Naive thymus-derived CD4-positive, alpha-beta T cell (primary cell): ENCODE measurements around the gene A1CF. TPM values are rescaled to one million over a fixed set of nuclear protein-coding genes. Genes with fewer than 3 reads are reported as not detected.
"Not testable (repeated sequence)": the region's sequence is repeated elsewhere in the genome, so short reads cannot be mapped to it uniquely, and the experiment has no call there.

Experiments used
- ATAC-seq: fragments of 150-1000 bp; cut with Tn5 transposase; 2 replicates; pipeline ENCODE4 v1.10.0; 2021; ENCODE audit warnings: mild to moderate bottlenecking, moderate library complexity
- CTCF ChIA-PET: fragments of 350-600 bp; sonication (Branson Sonifier 250); formaldehyde crosslinking; loops from one replicate; lab custom pipeline; 2021; ENCODE audit warnings: antibody characterized with exemption; lab: Charles Lee
- POLR2A ChIA-PET: fragments of 350-600 bp; sonication (Branson Sonifier 250); formaldehyde crosslinking; loops from one replicate; lab custom pipeline; 2021; ENCODE audit warnings: antibody characterized with exemption, inconsistent platforms; lab: Charles Lee
- DNase-seq, 9 donors: peaks; one replicate each; pipeline versions ENCODE4 v3.0.0 to v3.0.0-alpha.2; 2020 to 2022; ENCODE audit warnings: mixed read lengths in 1 of 9
- H3K27ac ChIP-seq: one replicate; pipeline ENCODE4 v1.7.0; 2013; ENCODE audit warnings: mild to moderate bottlenecking, low read depth, low read length, moderate library complexity
- H3K27me3 ChIP-seq, 2 donors: one replicate each; pipeline ENCODE4 v1.7.0; 2013; ENCODE audit warnings: low read length in 2 of 2, mild to moderate bottlenecking in 2 of 2, moderate library complexity in 2 of 2; ENCODE audit not compliant: control insufficient read depth in 2 of 2, insufficient read depth in 2 of 2
- H3K36me3 ChIP-seq, 3 experiments: 1 replicate in 2 of 3; 2 replicates in 1 of 3; pipeline ENCODE4 v1.7.0; 2013; ENCODE audit warnings: low read length in 3 of 3, mild to moderate bottlenecking in 3 of 3, moderate library complexity in 1 of 3; ENCODE audit not compliant: insufficient read depth in 3 of 3, control insufficient read depth in 2 of 3
- H3K4me1 ChIP-seq, 2 donors: one replicate each; pipeline ENCODE4 v1.7.0; 2013; ENCODE audit warnings: low read length in 2 of 2, mild to moderate bottlenecking in 2 of 2, moderate library complexity in 1 of 2; ENCODE audit not compliant: control insufficient read depth in 2 of 2, insufficient read depth in 2 of 2
- H3K4me3 ChIP-seq: 2 replicates; pipeline ENCODE4 v1.7.0; 2013; ENCODE audit warnings: mild to moderate bottlenecking, low read length
- H3K9me3 ChIP-seq, 3 experiments: 1 replicate in 2 of 3; 2 replicates in 1 of 3; pipeline ENCODE4 v1.7.0; 2013; ENCODE audit warnings: low read length in 3 of 3; ENCODE audit not compliant: control insufficient read depth in 2 of 3
- H3K27ac Mint-ChIP-seq, 9 donors: one replicate each; pipeline ENCODE4 v1.8.0; 2020 to 2022; ENCODE audit warnings: mixed read lengths in 9 of 9, mild to moderate bottlenecking in 8 of 9, moderate library complexity in 5 of 9, inconsistent platforms in 2 of 9
- H3K27me3 Mint-ChIP-seq, 5 donors: one replicate each; pipeline ENCODE4 v1.8.0; 2021 to 2022; ENCODE audit warnings: mixed read lengths in 5 of 5, mild to moderate bottlenecking in 1 of 5
- H3K36me3 Mint-ChIP-seq, 5 donors: one replicate each; pipeline ENCODE4 v1.8.0; 2020 to 2022; ENCODE audit warnings: mixed read lengths in 5 of 5, mild to moderate bottlenecking in 3 of 5, inconsistent platforms in 1 of 5
- H3K4me1 Mint-ChIP-seq, 7 donors: one replicate each; pipeline ENCODE4 v1.8.0; 2020 to 2022; ENCODE audit warnings: mixed read lengths in 7 of 7, mild to moderate bottlenecking in 3 of 7, inconsistent platforms in 1 of 7
- H3K4me3 Mint-ChIP-seq, 10 donors: one replicate each; pipeline ENCODE4 v1.8.0; 2020 to 2022; ENCODE audit warnings: mild to moderate bottlenecking in 10 of 10, mixed read lengths in 10 of 10, moderate library complexity in 6 of 10, inconsistent platforms in 2 of 10
- H3K9me3 Mint-ChIP-seq, 11 donors: one replicate each; pipeline ENCODE4 v1.8.0; 2020 to 2022; ENCODE audit warnings: mixed read lengths in 11 of 11, mild to moderate bottlenecking in 4 of 11, inconsistent platforms in 1 of 11, moderate library complexity in 1 of 11
- intact Hi-C, 2 donors: fragments of 100-400 bp; cut with micrococcal nuclease; formaldehyde crosslinking; loops; one replicate each; pipeline ENCODE4 v1.15.1; 2023
- polyA plus RNA-seq, 2 donors: library from polyadenylated mRNA; unstranded; fragments of 300-500 nt; fragmentation: Illumina TruSeq; gene quantifications; one replicate each; pipeline ENCODE4 v1.2.3, GENCODE V29; 2021
- total RNA-seq, 6 experiments: library from RNA in 5 of 6; stranded (reverse) in 5 of 6; gene quantifications; 1 replicate in 5 of 6; 2 replicates in 1 of 6; pipeline ENCODE4 v1.2.3 and lab custom pipeline; 2021 to 2026

The A1CF gene
- total and polyA plus RNA-seq, 7 experiments from 2014 or later, result not detected

DNA sequence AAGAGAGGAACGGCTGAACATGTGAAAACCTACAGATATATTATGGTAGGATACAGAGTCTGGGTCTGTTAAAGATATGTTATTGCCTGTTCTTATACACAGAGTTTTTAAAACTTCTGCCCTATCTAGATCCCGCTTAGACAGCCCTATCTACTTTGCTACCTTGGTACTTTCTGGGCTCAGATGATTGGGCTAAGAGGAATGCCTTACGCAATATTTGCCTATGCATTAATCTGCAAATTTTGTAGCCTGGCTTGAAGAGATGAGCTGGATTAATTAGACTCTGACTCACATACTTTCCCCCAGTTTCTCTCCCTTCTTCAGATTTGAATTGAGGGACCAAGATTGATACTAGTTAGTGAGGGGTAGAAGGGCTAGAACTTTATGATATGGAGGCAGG lies 33.6 kb upstream of the A1CF start:
- Mint-ChIP-seq H3K27me3 (peaks cover 0 to 22% (median 14%) of the 10 kb centered on the region in 5 donors), H3K4me1 (no peaks in the 10 kb centered on the region), H3K4me3 (no peak overlapping the region), H3K36me3 (peaks cover 0 to 3% (median 2%) of the 10 kb centered on the region in 5 donors), H3K9me3 (peaks cover 4 to 31% (median 9%) of the 10 kb centered on the region in 11 donors), H3K27ac (no peak overlapping the region)
- CTCF ChIA-PET, result no interaction called here
- Histone ChIP-seq H3K27me3 (peaks cover 0 to 3% of the 10 kb centered on the region in 2 donors), H3K36me3 (no peaks in the 10 kb centered on the region), H3K4me1 (no peaks in the 10 kb centered on the region), H3K4me3 (no peak overlapping the region), H3K9me3 (peaks cover 0 to 10% (median 0%) of the 10 kb centered on the region in 3 experiments), H3K27ac (no peak overlapping the region)
- intact Hi-C loops, result no loop called here
- POLR2A ChIA-PET, result no interaction called here
- DNase-seq (no peak), ATAC-seq (no peak)

DNA sequence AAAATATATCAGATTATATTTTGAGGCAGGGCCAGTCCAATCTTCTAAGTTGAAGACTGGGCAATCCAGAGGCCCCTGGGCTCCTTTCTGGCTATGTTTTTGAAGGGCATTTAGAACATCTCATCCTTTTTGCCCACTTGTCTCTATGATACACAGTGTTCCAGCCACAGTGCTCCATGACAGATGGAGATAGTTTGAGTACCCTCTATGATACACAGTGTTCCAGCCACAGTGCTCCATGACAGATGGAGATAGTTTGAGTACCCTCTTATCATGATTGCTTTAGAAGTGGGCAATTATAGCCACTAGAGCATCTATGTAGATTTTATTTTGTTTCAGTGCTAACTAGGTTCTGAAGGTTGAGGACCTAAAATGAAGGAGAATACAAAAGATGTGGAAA lies 33.1 kb upstream of the A1CF start:
- no peak overlapping the region for H3K4me3 Mint-ChIP-seq
- ATAC-seq (no peak), DNase-seq (no peak)
- H3K27me3 Mint-ChIP-seq, result peaks cover 0 to 25% (median 14%) of the 10 kb centered on the region in 5 donors
- Histone ChIP-seq H3K36me3 (no peaks in the 10 kb centered on the region), H3K9me3 (peaks cover 0 to 5% (median 0%) of the 10 kb centered on the region in 3 experiments), H3K27me3 (peaks cover 0 to 3% of the 10 kb centered on the region in 2 donors), H3K4me3 (no peak overlapping the region), H3K27ac (no peak overlapping the region), H3K4me1 (no peaks in the 10 kb centered on the region)
- H3K4me1 Mint-ChIP-seq, result no peaks in the 10 kb centered on the region
- intact Hi-C loops, result no loop called here
- H3K9me3 Mint-ChIP-seq, result peaks cover 0 to 26% (median 9%) of the 10 kb centered on the region in 11 donors
- no peak overlapping the region for H3K27ac Mint-ChIP-seq
- CTCF ChIA-PET, result no interaction called here
- H3K36me3 Mint-ChIP-seq, result no peaks in the 10 kb centered on the region
- POLR2A ChIA-PET, result no interaction called here

DNA sequence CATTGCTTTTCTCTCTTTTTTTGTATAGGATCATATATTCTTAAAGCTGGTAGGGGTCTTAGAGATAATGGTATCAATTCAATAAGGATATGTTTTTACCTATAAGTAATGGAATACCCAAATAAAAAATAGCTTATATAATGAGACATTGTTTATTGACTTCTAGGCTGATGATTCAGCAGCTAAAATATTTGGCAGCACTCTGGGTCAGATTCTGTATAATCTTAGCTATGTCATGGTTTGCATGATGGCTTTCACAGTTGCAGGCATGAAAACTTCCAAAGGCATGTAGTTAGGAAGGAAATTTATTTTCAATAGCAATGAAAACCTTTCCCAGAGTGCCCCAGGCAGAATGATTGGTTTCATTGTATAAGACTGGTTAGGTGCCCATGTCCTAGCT lies 32.1 kb upstream of the A1CF start:
- POLR2A ChIA-PET, result no interaction called here

DNA sequence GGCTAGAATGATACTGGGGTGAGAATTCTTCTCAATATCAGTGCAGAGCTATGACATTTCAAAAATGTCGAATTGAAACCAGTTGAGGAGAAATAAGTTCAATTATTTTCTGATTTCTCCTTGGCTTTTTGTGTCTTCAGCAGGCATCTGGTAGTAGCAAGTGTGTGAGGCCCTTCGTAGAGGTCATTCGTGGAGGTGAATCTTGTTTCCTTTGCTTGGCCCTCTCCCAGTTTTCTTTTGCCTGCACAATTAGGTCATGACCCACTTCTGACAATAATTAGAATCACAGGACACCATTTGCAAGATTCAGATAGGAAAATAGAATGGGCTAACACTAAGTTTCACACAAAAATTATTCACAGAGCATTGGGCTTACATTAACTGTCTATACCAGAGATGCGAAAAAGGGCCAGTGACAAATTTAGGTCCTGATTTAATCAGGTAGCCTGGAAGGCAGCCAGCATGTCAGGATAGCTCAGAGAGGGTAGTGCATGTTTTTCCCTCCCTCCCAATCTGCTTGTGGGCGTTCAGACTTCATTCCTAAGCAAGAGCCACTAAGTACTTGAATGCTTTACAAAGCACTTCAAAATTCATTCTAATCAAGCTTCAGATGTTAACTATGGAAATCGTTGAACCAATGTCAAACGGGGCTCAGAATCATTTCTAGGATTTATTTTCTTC lies 24.0 kb upstream of the A1CF start:
- Mint-ChIP-seq H3K4me3 (no peak overlapping the region), H3K4me1 (no peaks in the 10 kb centered on the region), H3K27ac (no peak overlapping the region), H3K36me3 (no peaks in the 10 kb centered on the region), H3K27me3 (peaks cover 0 to 12% (median 9%) of the 10 kb centered on the region in 5 donors), H3K9me3 (peaks cover 0 to 10% (median 2%) of the 10 kb centered on the region in 11 donors)
- H3K4me3 ChIP-seq, result no peak overlapping the region
- no peak overlapping the region for H3K27ac ChIP-seq
- ChIA-PET CTCF (no interaction called here), POLR2A (no interaction called here)
- intact Hi-C loops, result no loop called here
- no peaks in the 10 kb centered on the region for H3K9me3 ChIP-seq
- no peaks in the 10 kb centered on the region for H3K27me3 ChIP-seq
- DNase-seq (no peak), ATAC-seq (no peak)
- H3K4me1 ChIP-seq, result no peaks in the 10 kb centered on the region
- H3K36me3 ChIP-seq, result no peaks in the 10 kb centered on the region

More for the DNA sequence above, 32.1 kb upstream of the A1CF start:
- Mint-ChIP-seq H3K9me3 (peaks cover 0 to 16% (median 7%) of the 10 kb centered on the region in 11 donors), H3K27me3 (peaks cover 0 to 34% (median 14%) of the 10 kb centered on the region in 5 donors), H3K4me3 (no peak overlapping the region), H3K36me3 (no peaks in the 10 kb centered on the region), H3K4me1 (no peaks in the 10 kb centered on the region), H3K27ac (no peak overlapping the region)
- intact Hi-C loops, result no loop called here
- no peaks in the 10 kb centered on the region for H3K9me3 ChIP-seq
- CTCF ChIA-PET, result no interaction called here
- ATAC-seq, result no peak
- H3K4me1 ChIP-seq, result no peaks in the 10 kb centered on the region
- DNase-seq, result no peak
- H3K27me3 ChIP-seq, result peaks cover 0 to 3% of the 10 kb centered on the region in 2 donors
- no peak overlapping the region for H3K27ac ChIP-seq
- no peaks in the 10 kb centered on the region for H3K36me3 ChIP-seq
- no peak overlapping the region for H3K4me3 ChIP-seq

DNA sequence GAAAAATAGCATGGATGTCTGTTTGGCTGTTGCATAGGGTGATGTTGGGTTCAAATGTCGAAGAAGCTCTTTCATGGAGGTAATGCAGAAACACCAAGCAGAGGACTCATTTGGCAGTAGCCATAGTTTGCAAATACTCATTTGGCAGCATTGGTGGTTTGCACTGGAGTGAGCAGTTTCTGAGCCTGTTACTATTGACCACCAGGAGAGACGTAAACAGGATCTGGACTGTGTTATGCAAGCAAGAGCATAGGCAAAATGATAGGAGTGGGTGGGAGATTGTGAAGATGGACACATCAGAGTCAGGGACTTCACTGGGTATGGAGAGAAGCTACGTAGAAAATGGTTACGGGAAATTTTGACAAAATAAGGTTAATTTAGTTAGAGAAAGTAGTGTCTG lies 22.9 kb upstream of the A1CF start:
- POLR2A ChIA-PET, result no interaction called here
- Mint-ChIP-seq H3K36me3 (no peaks in the 10 kb centered on the region), H3K27me3 (peaks cover 0 to 12% (median 5%) of the 10 kb centered on the region in 5 donors), H3K4me3 (no peak overlapping the region), H3K4me1 (no peaks in the 10 kb centered on the region), H3K9me3 (peaks cover 0 to 7% (median 1%) of the 10 kb centered on the region in 11 donors), H3K27ac (no peak overlapping the region)
- intact Hi-C loops, result no loop called here
- Histone ChIP-seq H3K27ac (no peak overlapping the region), H3K27me3 (no peaks in the 10 kb centered on the region), H3K36me3 (no peaks in the 10 kb centered on the region), H3K9me3 (no peaks in the 10 kb centered on the region), H3K4me1 (no peaks in the 10 kb centered on the region), H3K4me3 (no peak overlapping the region)
- CTCF ChIA-PET, result no interaction called here
- ATAC-seq, result no peak
- no peak for DNase-seq

DNA sequence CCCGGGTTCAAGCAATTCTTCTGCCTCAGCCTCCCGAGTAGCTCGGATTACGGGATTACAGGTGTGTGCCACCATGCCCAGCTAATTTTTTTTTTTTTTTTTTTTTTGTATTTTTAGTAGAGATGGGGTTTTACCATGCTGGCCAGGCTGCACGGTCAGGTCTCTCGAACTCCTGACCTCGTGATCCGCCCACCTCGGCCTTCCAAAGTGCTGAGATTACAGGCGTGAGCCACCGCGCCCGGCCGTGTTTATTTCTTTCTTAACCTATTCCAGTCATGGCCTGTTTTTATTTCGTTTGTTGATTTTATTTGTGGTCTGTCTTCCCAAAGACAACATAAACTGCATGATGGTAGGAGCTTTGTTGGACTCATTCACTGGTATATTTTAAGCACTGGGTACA lies 20.4 kb upstream of the A1CF start:
- H3K36me3 Mint-ChIP-seq, H3K4me3 Mint-ChIP-seq, H3K9me3 Mint-ChIP-seq, H3K27ac Mint-ChIP-seq, ATAC-seq, H3K9me3 ChIP-seq, H3K27ac ChIP-seq, H3K4me3 ChIP-seq, H3K36me3 ChIP-seq, H3K27me3 ChIP-seq, H3K4me1 Mint-ChIP-seq, CTCF ChIA-PET, DNase-seq, intact Hi-C loops, H3K4me1 ChIP-seq, POLR2A ChIA-PET: not testable (repeated sequence)
- peaks cover 0 to 21% (median 8%) of the 10 kb centered on the region in 5 donors for H3K27me3 Mint-ChIP-seq

DNA sequence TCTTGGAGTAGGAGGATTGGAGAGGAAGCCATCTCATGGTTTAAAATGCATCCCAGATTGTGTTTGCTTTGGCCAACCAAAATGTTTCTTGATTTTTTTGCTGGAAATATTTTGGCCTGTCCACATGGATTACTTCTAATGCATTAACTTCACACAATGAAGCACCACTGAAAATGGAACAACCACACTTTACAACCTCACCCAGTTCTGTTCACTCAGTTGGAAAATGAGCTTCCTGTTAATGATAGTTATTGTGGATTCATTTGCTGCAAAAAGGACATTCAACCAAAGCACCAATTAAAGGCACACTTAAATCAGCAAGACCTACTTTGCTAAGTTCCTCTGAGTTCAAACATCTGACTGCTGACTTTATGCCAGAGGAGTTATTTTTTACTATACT lies 11.3 kb upstream of the A1CF start:
- H3K9me3 ChIP-seq, result no peaks in the 10 kb centered on the region
- H3K36me3 ChIP-seq, result no peaks in the 10 kb centered on the region
- no peak overlapping the region for H3K27ac Mint-ChIP-seq
- peaks cover 11 to 40% (median 20%) of the 10 kb centered on the region in 5 donors for H3K27me3 Mint-ChIP-seq
- H3K4me1 Mint-ChIP-seq, result no peaks in the 10 kb centered on the region
- intact Hi-C loops, result no loop called here
- H3K4me3 Mint-ChIP-seq, result no peak overlapping the region
- no peak for ATAC-seq
- no peaks in the 10 kb centered on the region for H3K36me3 Mint-ChIP-seq
- ChIA-PET POLR2A (no interaction called here), CTCF (no interaction called here)
- H3K9me3 Mint-ChIP-seq, result no peaks in the 10 kb centered on the region
- H3K27ac ChIP-seq, result no peak overlapping the region
- H3K4me1 ChIP-seq, result no peaks in the 10 kb centered on the region
- DNase-seq, result no peak
- no peak overlapping the region for H3K4me3 ChIP-seq
- peaks cover 0 to 5% of the 10 kb centered on the region in 2 donors for H3K27me3 ChIP-seq
